Myometrial cell (primary cell): ENCODE data around the gene TSPAN2. TPM values are rescaled to one million over a fixed set of nuclear protein-coding genes. Genes with fewer than 3 reads are reported as not detected.

Experiments used
- total RNA-seq: library from RNA; depleted of rRNA; stranded (reverse); fragments of >200 nt; gene quantifications from 2 replicates; pipeline ENCODE4 v1.2.3, GENCODE V29; 2015

The TSPAN2 gene
- total RNA-seq = under 0.01 TPM in 2 replicates

DNA sequence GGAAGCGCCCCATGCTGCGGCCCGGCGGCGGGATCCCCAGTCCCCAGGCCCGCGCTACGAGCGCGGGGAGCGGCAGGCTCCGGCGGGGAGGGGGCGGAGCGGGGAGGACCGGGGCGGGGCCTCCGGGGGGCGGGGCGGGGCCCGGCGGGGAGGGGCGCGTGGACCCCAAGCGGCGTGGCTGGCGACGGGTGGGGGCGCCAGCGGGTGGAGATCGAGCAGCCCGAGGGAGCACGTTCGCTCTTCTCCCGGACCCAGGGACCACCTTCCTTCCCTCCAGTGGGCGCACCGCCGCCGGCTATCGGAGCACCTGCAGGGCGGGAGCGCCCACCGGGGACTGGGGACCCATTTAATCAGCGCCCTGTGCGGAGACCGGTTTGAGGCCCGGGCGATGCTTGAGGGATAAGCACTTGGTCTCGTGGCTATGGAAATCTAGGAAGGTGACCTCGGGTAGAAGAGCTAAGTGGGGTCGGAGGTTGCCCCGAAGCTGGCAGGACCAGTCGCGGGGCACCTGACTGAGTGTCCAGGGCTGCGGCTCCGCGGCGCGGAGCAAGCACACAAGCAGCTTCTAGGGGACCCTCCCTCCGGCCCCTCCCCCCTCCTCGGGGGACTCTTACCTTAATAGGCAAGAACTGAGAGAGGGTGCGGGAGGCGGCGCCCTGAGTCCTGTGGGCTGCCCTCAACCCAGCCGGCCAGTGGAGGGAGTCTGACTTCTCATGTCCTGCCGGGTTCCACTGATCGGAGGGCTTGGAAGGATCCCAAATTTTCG lies at the start of gene TSPAN2:
TSS of gene TSPAN2 (minus strand) at position 84 of the 766 bp plus-strand sequence. CDS start at position 13, 71 bp downstream.

DNA sequence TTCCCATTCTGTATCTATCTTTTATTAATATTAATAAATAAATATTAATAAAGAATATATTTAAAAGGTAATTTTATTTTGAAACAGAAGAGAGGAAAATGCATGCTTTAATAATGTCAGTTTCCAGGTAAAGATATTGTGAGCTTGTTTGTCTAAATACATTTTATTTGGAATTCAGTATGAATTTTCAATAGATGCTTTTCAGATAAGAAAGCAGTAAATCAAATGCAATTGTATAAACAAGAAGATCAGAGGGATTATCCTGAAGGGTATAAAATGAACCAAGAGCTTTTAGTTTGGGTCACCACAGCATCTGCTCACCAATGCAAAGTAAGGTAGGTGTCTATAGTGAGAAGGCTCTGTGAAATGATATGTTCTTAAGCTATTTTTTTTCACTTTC lies 59.8 kb downstream of the TSPAN2 start, which contains the start of gene TSHB:
TSS of gene TSHB (plus strand) at position 301 of the 400 bp plus-strand sequence. CDS start 3,537 bp downstream, outside the sequence.

Other genes with a start within 250 kb of the TSPAN2 start
- gene SYCP1, start 234.6 kb downstream of the TSPAN2 start, total RNA-seq = not detected in 2 replicates
- not detected in 2 replicates for gene TSHB, start 59.7 kb downstream of the TSPAN2 start, total RNA-seq
- not detected in 2 replicates for gene NGF, start 248.7 kb upstream of the TSPAN2 start, total RNA-seq